Activated CD8-positive, alpha-beta memory T cell treated with anti-CD3 and anti-CD28 coated beads, Interleukin-2, amount 10 ng/mL, durations not matched to agents 7 days and 5 days (primary cell): Measurements from ENCODE around the gene DTNBP1. TPM values are rescaled to one million over a fixed set of nuclear protein-coding genes. Genes with fewer than 3 reads are reported as not detected.

Experiments
- ATAC-seq: fragments of 150-1000 bp; cut with Tn5 transposase; one replicate; pipeline ENCODE4 v1.10.0; 2021; ENCODE audit warnings: moderate library complexity
- CTCF ChIA-PET: fragments of 350-600 bp; sonication (Branson Sonifier 250); formaldehyde crosslinking; loops from one replicate; lab custom pipeline; 2021; ENCODE audit warnings: antibody characterized with exemption; lab: Charles Lee
- DNase-seq: peaks from one replicate; pipeline ENCODE4 v3.0.0-alpha.2; 2020
- H3K27ac Mint-ChIP-seq: one replicate; pipeline ENCODE4 v1.8.0; 2021; ENCODE audit warnings: mild to moderate bottlenecking, mixed read lengths
- H3K27me3 Mint-ChIP-seq: one replicate; pipeline ENCODE4 v1.8.0; 2021; ENCODE audit warnings: mixed read lengths
- H3K36me3 Mint-ChIP-seq: one replicate; pipeline ENCODE4 v1.8.0; 2021; ENCODE audit warnings: mild to moderate bottlenecking, mixed read lengths
- H3K4me1 Mint-ChIP-seq: one replicate; pipeline ENCODE4 v1.8.0; 2021; ENCODE audit warnings: mixed read lengths
- H3K4me3 Mint-ChIP-seq: one replicate; pipeline ENCODE4 v1.8.0; 2021; ENCODE audit warnings: mild to moderate bottlenecking, moderate library complexity, mixed read lengths
- H3K9me3 Mint-ChIP-seq: one replicate; pipeline ENCODE4 v1.8.0; 2022; ENCODE audit warnings: low read depth, mixed read lengths
- total RNA-seq, 2 experiments: library from RNA; stranded (reverse); gene quantifications; one replicate each; pipeline ENCODE4 v1.2.3, GENCODE V29; 2021

DTNBP1 gene
- total RNA-seq, 2 experiments from 2014 or later = 15.3 to 18.5 TPM

GRCh38 chr6:15491255-15491985 is 171.4 kb downstream of the DTNBP1 start:
- DNase-seq (peak; percentile 79), ATAC-seq (peak; percentile 79)
- Mint-ChIP-seq H3K4me3 (no peak overlapping the region), H3K36me3 (peaks cover 26% of the 10 kb centered on the region), H3K27me3 (no peaks in the 10 kb centered on the region), H3K4me1 (peaks cover 33% of the 10 kb centered on the region), H3K27ac (peak overlapping the region; percentile 52), H3K9me3 (no peaks in the 10 kb centered on the region)
- CTCF ChIA-PET = interaction anchor here (1.0 to 1.6 kb wide), 5 partner anchors 10 to 246 kb away, joined by 3 to 6 read pairs (median 4); partner anchors contain the start of gene JARID2

DNA sequence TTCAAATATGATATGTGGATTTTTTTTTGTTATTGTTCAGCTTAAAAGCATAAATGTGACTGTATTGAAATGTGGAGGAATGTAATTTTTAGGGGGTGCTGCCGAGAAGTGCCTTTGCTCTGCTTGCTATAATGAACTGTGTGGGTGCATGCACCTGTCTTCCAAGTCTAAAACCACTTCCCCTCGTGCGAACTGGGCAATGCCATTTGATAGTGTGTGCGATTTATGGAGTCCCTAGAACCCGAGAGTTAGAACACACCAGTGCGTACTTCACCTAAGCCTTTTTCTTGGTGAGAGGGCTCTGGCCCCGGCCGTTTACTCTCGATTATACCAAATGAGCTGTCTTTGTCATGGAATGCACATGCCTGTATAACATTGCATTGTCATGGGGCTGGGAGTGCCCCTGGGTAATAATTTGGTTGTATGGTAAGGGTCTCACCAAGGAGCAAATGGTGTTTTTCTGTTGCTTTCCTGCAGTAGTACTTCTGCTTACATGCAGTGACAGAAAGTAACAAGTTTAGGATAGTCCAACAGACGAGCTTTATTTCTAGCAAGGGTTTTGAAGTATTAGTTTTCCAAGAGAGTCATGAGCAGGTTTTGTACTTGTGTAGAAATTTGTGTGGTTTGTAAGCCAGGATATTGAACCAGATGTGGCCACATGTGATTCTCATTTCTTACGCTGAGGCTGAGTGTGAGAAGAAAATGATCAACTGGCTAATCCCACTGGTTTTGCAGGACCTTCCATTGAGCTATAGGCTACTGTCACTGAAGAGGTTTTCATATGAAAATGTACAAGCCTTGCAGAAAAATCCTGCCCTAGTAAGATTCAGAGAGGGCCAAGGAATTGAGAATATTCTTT is 172.4 kb downstream of the DTNBP1 start:
- ATAC-seq = no peak
- CTCF ChIA-PET = interaction anchor here (0.6 to 1.6 kb wide), 8 partner anchors 9 to 467 kb away, joined by 3 to 6 read pairs (median 4); partner anchors contain the start of gene JARID2
- no peaks in the 10 kb centered on the region for H3K9me3 Mint-ChIP-seq

DNA sequence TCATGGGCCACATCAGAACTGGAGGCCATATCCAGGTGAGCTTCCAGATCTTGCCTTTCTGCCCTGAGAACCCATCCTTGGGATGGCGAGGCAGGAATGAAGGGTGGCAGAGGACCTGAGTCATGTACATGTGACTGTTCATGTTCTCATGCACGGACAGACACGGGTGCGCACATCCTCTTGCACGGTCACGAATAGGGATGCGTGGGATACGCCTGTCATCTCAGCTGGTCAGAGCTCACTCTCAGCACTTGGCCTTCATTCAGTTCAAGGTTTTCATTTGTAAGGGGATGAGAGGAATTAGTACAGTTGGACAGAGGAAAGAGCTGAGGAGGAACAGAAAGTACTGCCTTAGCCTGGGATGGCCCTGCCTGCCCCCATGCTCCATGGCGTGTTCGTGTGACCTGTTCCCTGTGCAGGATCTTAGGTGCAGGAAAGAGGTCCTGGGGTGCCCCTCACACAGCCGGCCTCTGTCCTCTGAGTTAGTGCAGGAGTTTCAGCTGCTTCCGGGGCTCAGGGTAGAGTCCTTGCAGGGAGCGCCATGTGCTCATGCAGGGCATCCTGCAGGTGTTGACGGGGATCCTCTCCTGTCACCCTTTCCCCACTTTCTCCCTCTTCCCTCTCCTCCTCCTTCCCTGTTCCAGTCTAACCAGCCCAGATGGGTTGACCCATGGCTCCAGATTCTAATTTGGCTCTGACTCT is 173.4 kb downstream of the DTNBP1 start:
- Mint-ChIP-seq H3K36me3 (peaks cover 15% of the 10 kb centered on the region), H3K9me3 (no peaks in the 10 kb centered on the region), H3K4me1 (peaks cover 33% of the 10 kb centered on the region), H3K4me3 (no peak overlapping the region), H3K27me3 (no peaks in the 10 kb centered on the region), H3K27ac (peak overlapping the region; percentile 37)
- DNase-seq (no peak), ATAC-seq (no peak)
- CTCF ChIA-PET = interaction anchor here (1.0 to 1.6 kb wide), 3 partner anchors 12 to 134 kb away, joined by 3 to 4 read pairs (median 3); no protein-coding TSS in a partner anchor

More for the DNA sequence above, 172.4 kb downstream of the DTNBP1 start:
- Mint-ChIP-seq H3K4me1 (peaks cover 33% of the 10 kb centered on the region), H3K36me3 (peaks cover 19% of the 10 kb centered on the region), H3K4me3 (no peak overlapping the region), H3K27me3 (no peaks in the 10 kb centered on the region), H3K27ac (peak overlapping the region; percentile 17)
- no peak for DNase-seq

- H3K4me1 Mint-ChIP-seq = peaks cover 26% of the 10 kb centered on the region
- H3K4me3 Mint-ChIP-seq = no peak overlapping the region
- no peaks in the 10 kb centered on the region for H3K27me3 Mint-ChIP-seq
- peaks cover 15% of the 10 kb centered on the region for H3K36me3 Mint-ChIP-seq
- CTCF ChIA-PET = no interaction called here
- DNase-seq (no peak), ATAC-seq (no peak)
- H3K9me3 Mint-ChIP-seq = no peaks in the 10 kb centered on the region
- no peak overlapping the region for H3K27ac Mint-ChIP-seq
Observed at GRCh38 chr6:15487262-15487661, 175.6 kb downstream of the DTNBP1 start.

- ATAC-seq = no peak
- CTCF ChIA-PET = no interaction called here
Observed at GRCh38 chr6:15485936-15486335, 176.9 kb downstream of the DTNBP1 start.

DNA sequence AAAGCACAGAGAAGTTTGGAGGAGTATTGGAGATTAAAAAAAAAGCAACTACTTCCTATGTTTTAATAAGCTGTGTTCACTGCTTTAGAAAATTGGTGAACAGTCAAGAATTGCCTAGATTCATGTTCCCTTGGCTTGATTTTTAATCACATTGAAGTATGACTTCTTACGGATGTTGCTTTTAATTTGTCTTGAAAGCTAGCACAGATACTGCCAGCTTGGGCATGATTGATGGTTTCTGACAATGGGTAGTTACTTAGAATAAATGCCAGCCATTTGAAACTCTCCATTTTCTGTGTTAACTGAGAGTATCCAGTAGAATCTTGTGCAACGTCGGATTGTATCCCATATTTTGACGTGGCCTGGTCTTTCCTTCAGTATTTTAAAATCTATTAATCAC is 178.0 kb downstream of the DTNBP1 start:
- Mint-ChIP-seq H3K4me1 (peaks cover 10% of the 10 kb centered on the region), H3K27me3 (no peaks in the 10 kb centered on the region), H3K36me3 (peaks cover 15% of the 10 kb centered on the region), H3K27ac (no peak overlapping the region), H3K4me3 (no peak overlapping the region), H3K9me3 (no peaks in the 10 kb centered on the region)
- CTCF ChIA-PET = interaction anchor here (1.1 kb wide), 1 partner anchor 765 kb away, joined by 3 read pairs; no protein-coding TSS in a partner anchor
- DNase-seq (no peak), ATAC-seq (no peak)

More at GRCh38 chr6:15485936-15486335, 176.9 kb downstream of the DTNBP1 start:
- Mint-ChIP-seq H3K36me3 (peaks cover 15% of the 10 kb centered on the region), H3K27ac (no peak overlapping the region), H3K27me3 (no peaks in the 10 kb centered on the region), H3K9me3 (no peaks in the 10 kb centered on the region), H3K4me1 (peaks cover 20% of the 10 kb centered on the region), H3K4me3 (no peak overlapping the region)
- no peak for DNase-seq

GRCh38 chr6:15484140-15484539 is 178.7 kb downstream of the DTNBP1 start:
- peaks cover 6% of the 10 kb centered on the region for H3K4me1 Mint-ChIP-seq
- CTCF ChIA-PET = no interaction called here
- no peak for ATAC-seq
- no peaks in the 10 kb centered on the region for H3K27me3 Mint-ChIP-seq
- H3K36me3 Mint-ChIP-seq = peaks cover 13% of the 10 kb centered on the region
- no peak for DNase-seq
- H3K9me3 Mint-ChIP-seq = no peaks in the 10 kb centered on the region
- no peak overlapping the region for H3K27ac Mint-ChIP-seq
- no peak overlapping the region for H3K4me3 Mint-ChIP-seq

DNA sequence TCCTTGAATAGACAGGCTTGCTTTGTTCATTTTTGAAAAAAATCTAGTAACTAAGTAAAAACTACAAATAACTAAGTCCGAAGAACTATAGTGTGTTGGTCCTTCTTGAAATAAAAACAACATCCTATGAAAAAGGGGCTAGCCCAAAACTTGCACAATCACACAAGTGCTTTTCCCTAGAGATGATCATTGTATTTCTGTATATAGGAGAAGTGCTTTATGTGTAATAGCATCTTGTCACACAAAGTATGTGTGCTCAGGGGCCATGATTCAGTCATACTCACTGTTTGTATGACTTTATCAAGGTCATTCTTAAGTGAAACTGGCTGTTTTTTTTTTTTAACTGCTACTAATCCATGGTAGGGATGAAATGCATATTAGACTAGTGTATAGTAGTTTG is 179.8 kb downstream of the DTNBP1 start:
- Mint-ChIP-seq H3K36me3 (peaks cover 8% of the 10 kb centered on the region), H3K4me1 (peaks cover 6% of the 10 kb centered on the region), H3K27me3 (no peaks in the 10 kb centered on the region), H3K9me3 (no peaks in the 10 kb centered on the region), H3K4me3 (no peak overlapping the region), H3K27ac (no peak overlapping the region)
- ATAC-seq (no peak), DNase-seq (no peak)
- CTCF ChIA-PET = no interaction called here

DNA sequence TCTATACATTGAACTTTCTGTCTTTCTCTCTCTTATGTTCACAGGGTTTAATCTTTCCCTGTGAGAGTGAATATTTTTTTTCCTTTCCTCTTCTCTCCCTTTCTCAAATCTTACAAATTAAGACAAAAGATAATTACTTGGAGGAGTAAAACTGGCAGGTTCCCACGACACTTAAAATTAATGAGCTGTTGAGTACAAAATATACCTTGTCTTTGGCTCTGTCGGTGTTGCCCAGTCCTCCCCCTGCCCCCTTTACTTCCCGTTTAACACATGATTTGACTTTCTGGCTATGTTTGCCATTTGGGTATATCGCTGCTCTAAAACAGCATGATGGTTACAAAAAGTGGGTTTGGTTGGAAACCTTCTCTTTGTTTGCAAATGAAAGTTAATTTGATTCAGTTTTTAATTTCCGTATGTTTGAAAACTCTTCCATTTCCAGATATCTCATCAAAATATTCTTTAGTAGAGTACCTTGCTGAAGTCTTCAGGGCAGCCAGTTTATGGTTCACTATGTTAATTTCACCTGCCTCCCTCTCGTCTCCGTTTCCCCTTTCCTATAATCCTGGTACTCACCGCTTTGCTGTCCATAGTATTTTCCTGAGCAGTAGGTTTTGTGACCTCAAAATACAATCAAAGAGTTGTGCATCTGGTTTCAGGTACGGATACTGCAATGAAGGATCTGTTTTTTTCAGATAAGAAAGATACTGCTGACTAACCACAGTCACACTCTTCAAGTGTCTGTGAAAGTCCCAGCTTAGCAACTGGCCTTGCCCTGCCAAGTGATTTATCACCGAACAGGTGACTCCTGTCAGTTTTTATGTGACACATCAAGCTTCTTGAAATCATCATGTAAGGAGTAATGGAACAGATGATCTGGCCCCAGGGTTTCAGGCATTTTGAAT is 181.2 kb downstream of the DTNBP1 start:
- no peaks in the 10 kb centered on the region for H3K27me3 Mint-ChIP-seq
- H3K36me3 Mint-ChIP-seq = peaks cover 4% of the 10 kb centered on the region
- CTCF ChIA-PET = interaction anchor here (2.0 kb wide), 1 partner anchor 9 kb away, joined by 6 read pairs; no protein-coding TSS in a partner anchor
- peaks cover 6% of the 10 kb centered on the region for H3K4me1 Mint-ChIP-seq
- no peak overlapping the region for H3K4me3 Mint-ChIP-seq
- DNase-seq (no peak), ATAC-seq (no peak)
- H3K9me3 Mint-ChIP-seq = no peaks in the 10 kb centered on the region
- H3K27ac Mint-ChIP-seq = no peak overlapping the region

DNA sequence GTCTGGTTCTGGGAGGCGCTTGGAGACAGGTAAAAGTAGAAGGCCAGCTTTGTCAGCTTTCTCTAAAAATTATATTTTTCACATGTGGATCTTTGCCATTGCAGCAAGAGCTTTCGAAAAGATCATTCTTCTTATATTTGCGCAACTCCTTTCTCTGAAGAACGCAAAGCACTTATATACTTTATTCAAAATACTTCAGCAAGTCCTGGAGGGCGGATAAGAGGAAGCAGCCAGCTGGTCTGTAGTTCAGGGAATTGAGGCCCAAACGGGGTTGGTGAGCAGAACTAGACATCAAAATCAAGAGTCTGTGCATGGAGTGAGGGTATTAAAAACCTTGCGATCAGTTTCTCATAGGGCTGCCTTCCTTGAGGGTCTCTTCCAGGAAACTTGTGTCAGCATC is 182.3 kb downstream of the DTNBP1 start:
- CTCF ChIA-PET = interaction anchor here (2.0 kb wide), 1 partner anchor 10 kb away, joined by 6 read pairs; no protein-coding TSS in a partner anchor
- DNase-seq (no peak), ATAC-seq (no peak)
- Mint-ChIP-seq H3K27ac (no peak overlapping the region), H3K4me3 (no peak overlapping the region), H3K27me3 (no peaks in the 10 kb centered on the region), H3K4me1 (peaks cover 6% of the 10 kb centered on the region), H3K9me3 (no peaks in the 10 kb centered on the region), H3K36me3 (peaks cover 8% of the 10 kb centered on the region)

DNA sequence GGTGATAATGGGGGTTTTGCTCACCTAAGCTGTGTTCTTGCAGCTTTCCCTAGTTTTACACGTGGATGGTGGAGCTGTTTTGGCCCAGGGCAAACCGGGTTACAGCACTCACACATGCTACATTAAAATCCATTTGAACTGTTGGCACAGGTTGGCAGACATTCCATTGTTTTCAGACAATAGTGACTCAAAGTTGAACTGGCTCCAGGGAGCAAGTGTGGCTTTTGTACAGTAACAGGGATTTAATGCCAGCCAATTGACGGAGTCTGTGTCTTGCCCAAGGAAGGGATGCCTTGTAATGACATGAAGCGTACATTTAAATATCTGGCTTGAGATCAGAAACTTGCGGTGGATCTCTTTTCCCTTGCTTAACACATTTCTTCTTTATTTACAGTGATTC is 183.1 kb downstream of the DTNBP1 start:
- no peaks in the 10 kb centered on the region for H3K27me3 Mint-ChIP-seq
- DNase-seq = no peak
- peaks cover 11% of the 10 kb centered on the region for H3K36me3 Mint-ChIP-seq
- no peak overlapping the region for H3K4me3 Mint-ChIP-seq
- H3K9me3 Mint-ChIP-seq = no peaks in the 10 kb centered on the region
- no peak for ATAC-seq
- H3K27ac Mint-ChIP-seq = no peak overlapping the region
- H3K4me1 Mint-ChIP-seq = peaks cover 6% of the 10 kb centered on the region
- CTCF ChIA-PET = no interaction called here

- no peaks in the 10 kb centered on the region for H3K27me3 Mint-ChIP-seq
- CTCF ChIA-PET = interaction anchor here (1.6 kb wide), 1 partner anchor 13 kb away, joined by 4 read pairs; no protein-coding TSS in a partner anchor
- no peak overlapping the region for H3K27ac Mint-ChIP-seq
- H3K4me3 Mint-ChIP-seq = no peak overlapping the region
- no peak for DNase-seq
- H3K36me3 Mint-ChIP-seq = peaks cover 14% of the 10 kb centered on the region
- H3K9me3 Mint-ChIP-seq = no peaks in the 10 kb centered on the region
- ATAC-seq = no peak
- peaks cover 6% of the 10 kb centered on the region for H3K4me1 Mint-ChIP-seq
Observed at GRCh38 chr6:15477746-15478145, 185.1 kb downstream of the DTNBP1 start.
